ENCODE results near the gene MPRIP. TPM values are rescaled to one million over a fixed set of nuclear protein-coding genes. Genes with fewer than 3 reads are reported as not detected.

Gene MPRIP
- total and polyA plus RNA-seq, 2 donors (not counting 1 experiment from before 2014, with no cell fraction given) = 130 to 299 TPM

DNA sequence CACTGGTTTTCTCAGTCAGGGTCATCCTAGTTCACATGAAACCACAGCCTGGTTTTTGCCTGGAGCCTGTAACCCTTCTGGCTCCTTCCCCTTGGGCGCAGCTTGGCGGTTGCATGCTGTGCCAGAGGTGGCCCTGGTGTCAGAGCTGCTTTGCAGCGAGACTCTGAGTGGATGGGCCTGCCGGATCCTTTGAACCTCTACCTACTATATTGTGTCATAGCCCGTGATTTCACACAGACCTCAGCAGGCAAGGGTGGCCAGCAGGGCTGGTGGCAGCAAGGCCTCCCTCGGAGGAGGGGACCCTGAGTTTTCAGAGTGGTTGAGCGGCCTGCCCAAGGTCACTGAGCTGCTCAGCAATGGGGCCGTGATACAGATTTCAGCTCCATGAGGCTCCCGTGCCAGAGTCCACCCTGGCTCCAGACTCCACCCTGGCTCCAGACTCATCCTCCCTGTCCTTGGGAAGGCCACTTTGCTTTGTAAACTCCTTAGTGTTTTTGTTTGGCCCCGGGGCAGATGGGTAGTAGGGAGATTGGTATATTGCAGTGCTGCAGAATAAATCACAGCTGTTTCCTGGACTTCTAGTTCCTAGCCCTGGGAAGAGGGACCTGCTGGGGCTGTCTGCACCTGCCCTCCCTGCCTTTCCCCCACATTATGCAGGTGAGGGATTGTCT, 9.7 kb downstream of the MPRIP start:
- H3K4me1 Mint-ChIP-seq = peaks cover 68% of the 10 kb centered on the region
- DNase-seq (no peak), ATAC-seq (ENCODE audit: low read depth) (no peak)
- POLR2A ChIA-PET = no interaction called here
- no peak overlapping the region for H3K27ac ChIP-seq (ENCODE audit: low read length in 2 of 2)
- H3K9me3 ChIP-seq (ENCODE audit: control extremely low read depth in 1 of 3, control insufficient read depth in 2 of 3, insufficient read depth in 1 of 3, low read length in 2 of 3) = no peaks in the 10 kb centered on the region
- no peaks in the 10 kb centered on the region for H3K27me3 Mint-ChIP-seq
- TF ChIP-seq EZH2 (IDR thresholded peaks at IDR 0.05; ENCODE audit: borderline replicate concordance, insufficient read depth, low read depth, low read length, poor library complexity, severe bottlenecking) = no peak
- TF ChIP-seq, protein P1, sequence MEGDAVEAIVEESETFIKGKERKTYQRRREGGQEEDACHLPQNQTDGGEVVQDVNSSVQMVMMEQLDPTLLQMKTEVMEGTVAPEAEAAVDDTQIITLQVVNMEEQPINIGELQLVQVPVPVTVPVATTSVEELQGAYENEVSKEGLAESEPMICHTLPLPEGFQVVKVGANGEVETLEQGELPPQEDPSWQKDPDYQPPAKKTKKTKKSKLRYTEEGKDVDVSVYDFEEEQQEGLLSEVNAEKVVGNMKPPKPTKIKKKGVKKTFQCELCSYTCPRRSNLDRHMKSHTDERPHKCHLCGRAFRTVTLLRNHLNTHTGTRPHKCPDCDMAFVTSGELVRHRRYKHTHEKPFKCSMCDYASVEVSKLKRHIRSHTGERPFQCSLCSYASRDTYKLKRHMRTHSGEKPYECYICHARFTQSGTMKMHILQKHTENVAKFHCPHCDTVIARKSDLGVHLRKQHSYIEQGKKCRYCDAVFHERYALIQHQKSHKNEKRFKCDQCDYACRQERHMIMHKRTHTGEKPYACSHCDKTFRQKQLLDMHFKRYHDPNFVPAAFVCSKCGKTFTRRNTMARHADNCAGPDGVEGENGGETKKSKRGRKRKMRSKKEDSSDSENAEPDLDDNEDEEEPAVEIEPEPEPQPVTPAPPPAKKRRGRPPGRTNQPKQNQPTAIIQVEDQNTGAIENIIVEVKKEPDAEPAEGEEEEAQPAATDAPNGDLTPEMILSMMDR (IDR thresholded peaks at IDR 0.05) = no peak
- peaks cover 94% of the 10 kb centered on the region for H4K20me1 ChIP-seq (ENCODE audit: control insufficient read depth, insufficient read depth, low read length, poor library complexity, severe bottlenecking)
- peaks cover 98% of the 10 kb centered on the region for H3K79me2 ChIP-seq (ENCODE audit: control insufficient read depth, insufficient read depth, low read length)
- CTCF ChIA-PET = interaction anchor here (0.6 kb wide), 1 partner anchor 279 kb away, joined by 3 read pairs; no protein-coding TSS in a partner anchor
- H3K9ac ChIP-seq (ENCODE audit: low read length) = no peak overlapping the region
- no peaks in the 10 kb centered on the region for H3K27me3 ChIP-seq (replicated peaks in 1 of 4; ENCODE audit: control extremely low read depth in 1 of 4, control insufficient read depth in 3 of 4, insufficient read depth in 4 of 4, low read length in 3 of 4)
- no peaks in the 10 kb centered on the region for H3K9me3 Mint-ChIP-seq (ENCODE audit: insufficient read depth)
- H3K4me3 Mint-ChIP-seq = no peak overlapping the region
- peaks cover 0 to 3% of the 10 kb centered on the region in 2 experiments for H3K36me3 ChIP-seq (replicated peaks in 1 of 2; ENCODE audit: control extremely low read depth in 1 of 2, control insufficient read depth in 1 of 2, extremely low read depth in 1 of 2, insufficient read depth in 2 of 2, low read length in 1 of 2)
- no peak overlapping the region for H2AFZ ChIP-seq (ENCODE audit: insufficient read depth, low read depth, low read length, poor library complexity, severe bottlenecking)
- H3K4me2 ChIP-seq (replicated peaks; ENCODE audit: low read depth, low read length, poor library complexity, severe bottlenecking) = peak overlapping the region; percentile 37
- peak overlapping the region; percentile 83 for H3K27ac Mint-ChIP-seq
- intact Hi-C loops (cut with micrococcal nuclease) = no loop called here
- peaks cover 53 to 54% of the 10 kb centered on the region in 2 donors for H3K4me1 ChIP-seq (ENCODE audit: control insufficient read depth in 2 of 2, insufficient read depth in 2 of 2, low read length in 2 of 2)
- 68% methylated on average over 9 of the region's 10 CpGs for WGBS (ENCODE audit: insufficient coverage)
- H3K4me3 ChIP-seq (ENCODE audit: control extremely low read depth in 1 of 5, extremely low read depth in 1 of 5, insufficient read depth in 1 of 5, low read depth in 2 of 5, low read length in 4 of 5) = no peak overlapping the region

DNA sequence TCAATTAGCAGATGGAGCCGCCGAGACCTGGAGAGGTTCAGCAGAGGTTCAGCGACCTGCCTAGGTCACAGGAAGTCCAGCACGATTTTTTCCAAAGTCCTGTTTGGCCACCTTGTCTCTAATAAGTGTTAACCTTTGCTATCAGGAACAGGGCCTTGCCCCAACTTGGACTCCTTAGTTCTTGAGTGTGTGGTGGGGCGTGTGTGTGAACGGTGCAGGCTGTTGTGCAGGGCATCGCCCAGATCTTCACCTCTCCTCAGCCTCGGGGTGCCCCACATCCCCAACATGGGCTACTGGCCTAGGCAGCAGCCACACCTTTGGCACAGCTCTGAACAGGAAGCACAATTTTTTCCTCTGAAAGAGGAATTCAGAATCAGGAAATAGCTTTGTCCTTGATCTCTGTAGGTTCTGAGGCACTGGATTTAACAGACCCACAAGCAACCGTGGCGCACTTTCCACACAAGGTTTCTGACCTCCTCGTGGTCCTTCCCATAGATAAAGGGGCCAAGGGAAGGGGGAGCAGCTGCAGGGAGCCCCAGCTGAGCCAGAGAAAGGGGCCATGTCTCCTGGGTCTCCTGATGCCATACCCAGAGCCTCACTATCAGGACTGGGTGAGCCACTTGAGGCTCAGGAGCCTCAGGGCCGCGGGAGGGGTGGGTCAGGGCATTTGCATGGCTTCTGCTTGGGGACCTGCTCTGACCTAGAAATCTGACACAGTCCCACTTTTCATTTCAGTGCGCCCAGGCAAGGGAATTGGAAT, 10.4 kb downstream of the MPRIP start:
- ChIA-PET CTCF (interaction anchor here (0.6 kb wide), 2 partner anchors 171 to 278 kb away, joined by 3 read pairs; no protein-coding TSS in a partner anchor), POLR2A (no interaction called here)
- Histone ChIP-seq H3K36me3 (replicated peaks in 1 of 2; ENCODE audit: control extremely low read depth in 1 of 2, control insufficient read depth in 1 of 2, extremely low read depth in 1 of 2, insufficient read depth in 2 of 2, low read length in 1 of 2) (peaks cover 0 to 9% of the 10 kb centered on the region in 2 experiments), H3K4me1 (ENCODE audit: control insufficient read depth in 2 of 2, insufficient read depth in 2 of 2, low read length in 2 of 2) (peaks cover 46 to 48% of the 10 kb centered on the region in 2 donors), H4K20me1 (ENCODE audit: control insufficient read depth, insufficient read depth, low read length, poor library complexity, severe bottlenecking) (peaks cover 98% of the 10 kb centered on the region), H3K9me3 (ENCODE audit: control extremely low read depth in 1 of 3, control insufficient read depth in 2 of 3, insufficient read depth in 1 of 3, low read length in 2 of 3) (no peaks in the 10 kb centered on the region), H3K9ac (ENCODE audit: low read length) (no peak overlapping the region), H3K79me2 (ENCODE audit: control insufficient read depth, insufficient read depth, low read length) (peaks cover 98% of the 10 kb centered on the region), H3K4me3 (ENCODE audit: control extremely low read depth in 1 of 5, extremely low read depth in 1 of 5, insufficient read depth in 1 of 5, low read depth in 2 of 5, low read length in 4 of 5) (no peak overlapping the region), H3K27me3 (replicated peaks in 1 of 4; ENCODE audit: control extremely low read depth in 1 of 4, control insufficient read depth in 3 of 4, insufficient read depth in 4 of 4, low read length in 3 of 4) (no peaks in the 10 kb centered on the region), H3K4me2 (replicated peaks; ENCODE audit: low read depth, low read length, poor library complexity, severe bottlenecking) (peak overlapping the region; percentile 37), H3K27ac (ENCODE audit: low read length in 2 of 2) (peak overlapping the region in 1 of 2 donors; percentile 35), H2AFZ (ENCODE audit: insufficient read depth, low read depth, low read length, poor library complexity, severe bottlenecking) (no peak overlapping the region)
- peak overlapping the region; percentile 83 for H3K27ac Mint-ChIP-seq
- no peaks in the 10 kb centered on the region for H3K9me3 Mint-ChIP-seq (ENCODE audit: insufficient read depth)
- H3K4me1 Mint-ChIP-seq = peaks cover 62% of the 10 kb centered on the region
- no peak overlapping the region for H3K4me3 Mint-ChIP-seq
- WGBS (ENCODE audit: insufficient coverage) = 53% methylated on average over 12 of the region's 14 CpGs
- ATAC-seq (ENCODE audit: low read depth) (no peak), DNase-seq (no peak)
- intact Hi-C loops (cut with micrococcal nuclease) = no loop called here
- H3K27me3 Mint-ChIP-seq = no peaks in the 10 kb centered on the region
- TF ChIP-seq, protein P1 (IDR thresholded peaks at IDR 0.05) = no peak
- TF ChIP-seq EZH2 (IDR thresholded peaks at IDR 0.05; ENCODE audit: borderline replicate concordance, insufficient read depth, low read depth, low read length, poor library complexity, severe bottlenecking) = no peak
